Measurements from ENCODE around the gene PLA2G2E.

GRCh38 chr1:19909971-19910370 lies 13.4 kb downstream of the PLA2G2E start:
- TF ChIP-seq CTCF (IDR thresholded peaks at IDR 0.05) (no peak), POLR2A (IDR thresholded peaks at IDR 0.05) (no peak)

Data from lower leg skin (tissue), 3 donors.